BLaER1 treated with 17β-estradiol and CSF1 and Interleukin-3, amounts not matched to agents 10 nM and 100 nM (cell line): ENCODE results near the gene HCRT.
"Not testable (repeated sequence)": the region's sequence is repeated elsewhere in the genome, so short reads cannot be mapped to it uniquely, and the experiment has no call there.

Source experiments
- H3K27ac ChIP-seq, 11 experiments: shearing (Covaris generic); formaldehyde crosslinking; 2 replicates each; pipeline ENCODE4 v1.8.1; 2022
- H3K27me3 ChIP-seq, 11 experiments: shearing (Covaris generic); formaldehyde crosslinking; 2 replicates each; pipeline ENCODE4 v1.8.1; 2022
- H3K36me3 ChIP-seq, 11 experiments: shearing (Covaris generic); formaldehyde crosslinking; 2 replicates each; pipeline ENCODE4 v1.8.1; 2022
- H3K4me1 ChIP-seq, 10 experiments: shearing (Covaris generic); formaldehyde crosslinking; 2 replicates each; pipeline ENCODE4 v1.8.1; 2022
- H3K4me2 ChIP-seq, 11 experiments: shearing (Covaris generic); formaldehyde crosslinking; 2 replicates each; pipeline ENCODE4 v1.8.1; 2022
- H3K4me3 ChIP-seq, 10 experiments: shearing (Covaris generic); formaldehyde crosslinking; 2 replicates each; pipeline ENCODE4 v1.8.1; 2022
- H3K9ac ChIP-seq, 11 experiments: shearing (Covaris generic); formaldehyde crosslinking; 2 replicates each; pipeline ENCODE4 v1.8.1; 2022
- H3K9me3 ChIP-seq, 11 experiments: shearing (Covaris generic); formaldehyde crosslinking; replicated peaks in 1 of 11; 2 replicates each; pipeline ENCODE4 v1.8.1; 2022
- H4K20me1 ChIP-seq, 11 experiments: shearing (Covaris generic); formaldehyde crosslinking; 2 replicates each; pipeline ENCODE4 v1.8.1; 2022
- Cebpa-rat ChIP-seq, 11 experiments: shearing (Covaris generic); IDR thresholded peaks; 2 replicates each; pipeline ENCODE4 v1.8.1; 2022

HCRT gene

DNA sequence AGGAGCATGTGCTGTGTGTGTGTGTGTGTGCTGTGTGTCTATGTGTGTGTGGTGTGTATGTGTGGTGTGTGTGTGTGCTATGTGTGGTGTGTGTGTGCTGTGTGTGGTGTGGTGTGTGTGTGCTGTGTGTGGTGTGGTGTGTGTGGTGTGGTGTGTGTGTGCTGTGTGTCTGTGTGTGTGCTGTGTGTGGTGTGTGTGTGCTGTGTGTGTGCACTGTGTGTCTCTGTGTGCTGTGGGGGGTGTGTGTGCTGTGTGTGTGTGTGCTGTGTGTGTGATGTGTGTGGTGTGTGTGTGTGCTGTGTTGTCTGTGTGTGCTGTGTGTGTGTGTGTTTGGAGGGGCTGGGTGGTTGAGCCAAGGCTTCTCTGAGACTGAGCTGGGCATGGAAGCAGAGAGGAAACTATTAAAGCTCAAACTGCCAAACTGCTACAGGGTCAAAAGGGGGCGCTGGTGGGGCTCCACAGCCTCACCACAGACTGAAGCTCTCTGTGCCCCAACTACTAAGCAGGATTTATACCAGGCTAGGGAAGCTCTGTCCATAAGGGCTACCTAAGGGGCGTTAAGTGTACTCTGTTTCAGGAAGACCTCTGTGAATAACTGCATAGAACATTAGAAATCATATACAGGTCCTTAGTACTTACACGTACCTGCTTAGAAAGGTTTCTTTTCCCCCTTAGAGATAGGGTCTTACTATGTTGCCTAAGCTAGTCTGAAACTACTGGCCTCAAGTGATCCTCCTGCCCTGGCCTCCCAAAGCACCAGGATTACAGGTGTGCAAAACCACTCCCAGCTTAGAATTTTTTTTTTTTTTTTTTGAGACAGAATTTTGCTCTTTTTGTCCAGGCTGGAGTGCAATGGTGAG lies 36.9 kb upstream of the HCRT start:
- no peak overlapping the region for H3K4me2 ChIP-seq
- H3K4me3 ChIP-seq = no peak overlapping the region
- no peak overlapping the region for H3K27ac ChIP-seq
- H3K9ac ChIP-seq = no peak overlapping the region
- peaks cover 0 to 6% (median 0%) of the 10 kb centered on the region in 11 experiments; a peak in 2 of 22 replicates for H4K20me1 ChIP-seq
- H3K27me3 ChIP-seq = no peaks in the 10 kb centered on the region
- TF ChIP-seq Cebpa-rat (IDR thresholded peaks at IDR 0.05) = no peak
- H3K36me3 ChIP-seq = peaks cover 47 to 85% (median 71%) of the 10 kb centered on the region in 11 experiments
- peaks cover 0 to 12% (median 0%) of the 10 kb centered on the region in 10 experiments; a peak in 5 of 20 replicates for H3K4me1 ChIP-seq
- no peaks in the 10 kb centered on the region for H3K9me3 ChIP-seq

DNA sequence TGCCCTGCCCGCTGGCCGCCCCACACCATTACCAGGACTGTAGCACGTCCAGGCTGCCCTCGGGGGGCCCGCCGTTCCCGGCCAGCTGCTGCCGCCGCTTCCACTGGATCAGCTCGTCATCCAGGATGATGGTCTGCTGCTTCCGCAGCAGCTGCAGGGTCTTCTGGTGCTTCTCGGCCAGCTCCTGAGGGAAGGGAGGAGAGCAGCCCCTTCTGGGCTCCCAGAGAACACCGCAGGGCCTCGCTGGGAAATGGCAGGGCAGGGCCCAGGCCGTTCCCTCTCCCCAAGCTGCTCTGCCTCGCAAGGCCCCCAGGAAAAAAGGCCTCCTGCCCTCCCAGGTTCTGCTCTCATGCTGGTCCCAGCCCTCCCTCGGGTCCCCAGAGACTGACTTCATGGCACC lies 34.0 kb upstream of the HCRT start:
- H3K9me3 ChIP-seq, H3K4me1 ChIP-seq, H4K20me1 ChIP-seq, H3K27me3 ChIP-seq, H3K9ac ChIP-seq, H3K4me2 ChIP-seq, H3K4me3 ChIP-seq, H3K27ac ChIP-seq: not testable (repeated sequence)
- peaks cover 69 to 87% (median 82%) of the 10 kb centered on the region in 11 experiments for H3K36me3 ChIP-seq

DNA sequence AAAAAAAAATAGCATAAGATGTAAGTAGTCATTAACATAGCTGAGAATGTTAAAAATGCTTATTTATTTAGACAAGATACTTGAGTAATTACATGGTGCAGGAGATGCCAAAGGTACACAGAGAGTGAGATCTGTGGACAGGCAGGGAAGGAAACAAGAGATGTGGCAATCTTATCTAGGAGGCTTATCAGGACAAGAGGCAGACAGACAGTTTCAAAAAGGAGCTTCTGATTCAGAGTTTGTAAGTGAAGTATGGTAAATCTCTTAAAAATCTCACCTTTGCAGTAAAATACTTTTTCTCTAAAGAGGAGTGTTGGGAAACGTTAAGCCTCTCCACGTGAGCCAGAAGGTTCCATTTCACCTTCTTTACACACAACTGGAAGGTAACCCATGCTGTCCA lies 28.9 kb upstream of the HCRT start:
- peaks cover 91 to 96% (median 94%) of the 10 kb centered on the region in 11 experiments for H3K36me3 ChIP-seq
- H3K9ac ChIP-seq = no peak overlapping the region
- no peaks in the 10 kb centered on the region for H3K9me3 ChIP-seq
- no peak overlapping the region for H3K27ac ChIP-seq
- H3K27me3 ChIP-seq = no peaks in the 10 kb centered on the region
- no peak overlapping the region for H3K4me3 ChIP-seq
- H4K20me1 ChIP-seq = no peaks in the 10 kb centered on the region
- H3K4me2 ChIP-seq = no peak overlapping the region
- no peak for TF ChIP-seq Cebpa-rat (IDR thresholded peaks at IDR 0.05)
- H3K4me1 ChIP-seq = no peaks in the 10 kb centered on the region

DNA sequence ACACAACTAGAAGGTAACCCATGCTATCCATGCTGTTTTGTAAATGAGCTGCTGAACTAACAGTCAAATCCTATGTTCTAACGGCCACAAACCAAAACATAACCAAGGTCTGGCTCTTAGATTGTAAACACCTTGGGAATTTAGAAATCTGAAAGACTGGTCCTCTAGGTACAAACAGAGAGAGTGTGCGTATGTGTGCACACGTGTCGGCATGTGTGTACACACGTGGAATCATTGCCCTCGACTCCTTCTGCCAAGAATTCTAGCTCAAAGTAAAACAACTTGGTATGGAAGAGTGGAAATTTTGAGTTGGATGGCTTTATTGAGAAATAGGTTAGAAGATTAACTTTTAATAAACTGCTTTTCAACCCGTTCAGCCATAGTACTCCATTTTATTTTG lies 27.1 kb upstream of the HCRT start:
- Histone ChIP-seq H3K27ac (no peak overlapping the region), H3K4me1 (peaks cover 0 to under 1% (median 0%) of the 10 kb centered on the region in 10 experiments; a peak in 2 of 20 replicates), H3K4me2 (no peak overlapping the region), H3K4me3 (no peak overlapping the region), H3K36me3 (peaks cover 95 to 100% (median 99%) of the 10 kb centered on the region in 11 experiments), H3K27me3 (no peaks in the 10 kb centered on the region), H3K9me3 (no peaks in the 10 kb centered on the region), H4K20me1 (no peaks in the 10 kb centered on the region), H3K9ac (no peak overlapping the region)
- no peak for TF ChIP-seq Cebpa-rat (IDR thresholded peaks at IDR 0.05)

DNA sequence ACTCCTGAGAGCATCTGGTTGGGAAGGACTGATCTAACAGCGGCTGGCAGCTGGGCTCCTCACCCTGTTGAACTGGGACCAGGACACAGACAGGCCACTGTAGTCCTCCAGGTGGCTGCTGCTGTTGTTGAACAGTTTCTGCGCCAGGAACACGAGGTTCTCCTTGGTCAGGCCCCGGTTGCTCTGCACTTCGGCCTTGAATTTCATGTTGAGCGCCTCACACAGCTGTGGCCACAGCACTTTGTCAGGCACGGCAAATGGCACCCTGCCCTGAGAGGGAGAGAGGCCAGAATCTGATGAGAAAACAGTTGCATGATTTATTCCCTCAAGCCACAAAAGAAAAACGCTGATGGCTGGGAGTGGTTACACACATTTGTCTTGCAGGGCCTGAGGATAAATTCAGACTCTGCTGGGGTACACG lies 26.7 kb upstream of the HCRT start:
- peaks cover 95 to 100% (median 99%) of the 10 kb centered on the region in 11 experiments for H3K36me3 ChIP-seq

DNA sequence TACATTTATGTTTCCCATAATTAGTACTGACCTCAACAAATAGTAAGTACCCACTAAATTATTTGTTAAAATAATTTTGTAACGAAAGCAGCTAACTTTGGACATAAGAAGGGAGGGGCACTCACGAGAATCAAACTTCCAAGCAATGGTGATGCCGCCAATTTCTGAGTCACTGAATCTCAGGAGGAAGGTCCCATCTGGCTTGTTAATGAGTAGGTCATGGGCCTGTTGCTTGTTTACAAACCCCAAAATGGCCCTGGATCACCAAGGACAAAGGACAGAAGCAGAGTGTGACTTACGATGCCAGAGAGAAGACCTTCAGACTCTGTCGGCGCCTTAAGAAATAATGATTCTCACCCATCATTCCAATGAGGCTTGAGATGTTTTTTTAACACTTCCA lies 24.8 kb upstream of the HCRT start:
- H3K36me3 ChIP-seq = peaks cover 95 to 100% (median 99%) of the 10 kb centered on the region in 11 experiments
- no peak for TF ChIP-seq Cebpa-rat (IDR thresholded peaks at IDR 0.05)

More for the DNA sequence above, 26.7 kb upstream of the HCRT start:
- H3K9ac ChIP-seq, H3K27ac ChIP-seq, H3K27me3 ChIP-seq, H4K20me1 ChIP-seq, H3K4me2 ChIP-seq, H3K9me3 ChIP-seq, H3K4me1 ChIP-seq, H3K4me3 ChIP-seq: not testable (repeated sequence)

DNA sequence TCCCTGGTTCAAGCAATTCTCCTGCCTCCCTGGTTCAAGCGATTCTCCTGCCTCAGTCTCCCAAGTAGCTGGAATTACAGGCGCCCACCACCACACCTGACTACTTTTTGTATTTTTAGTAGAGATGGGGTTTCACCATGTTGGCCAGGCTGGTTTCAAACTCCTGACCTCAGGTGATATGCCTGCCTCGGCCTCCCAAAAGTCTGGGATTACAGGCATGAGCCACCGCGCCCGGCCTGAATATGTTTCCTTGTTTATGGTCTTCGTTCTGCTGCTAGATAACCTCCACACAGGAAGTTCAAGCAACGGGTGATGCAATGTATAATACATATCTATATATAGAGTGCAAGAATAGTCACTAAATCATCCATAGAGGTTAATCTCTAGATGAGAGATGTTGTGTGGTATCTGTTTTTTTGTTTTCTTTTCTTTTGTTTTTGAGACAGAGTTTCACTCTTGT lies 20.9 kb upstream of the HCRT start:
- peaks cover 96 to 100% (median 100%) of the 10 kb centered on the region in 11 experiments for H3K36me3 ChIP-seq
- peak overlapping the region in 4 of 11 experiments; percentile 40 to 59 (median 56); a peak in 7 of 22 replicates for H3K27ac ChIP-seq
- peak overlapping the region in 6 of 11 experiments; percentile 20 to 63 (median 44); a peak in 9 of 22 replicates for H3K4me2 ChIP-seq

More for the DNA sequence above, 24.8 kb upstream of the HCRT start:
- Histone ChIP-seq H3K27me3 (no peaks in the 10 kb centered on the region), H3K4me1 (peaks cover 0 to 21% (median 8%) of the 10 kb centered on the region in 10 experiments; a peak in 10 of 20 replicates), H3K9ac (no peak overlapping the region), H3K27ac (no peak overlapping the region), H3K4me2 (no peak overlapping the region), H3K4me3 (no peak overlapping the region), H3K9me3 (no peaks in the 10 kb centered on the region), H4K20me1 (no peaks in the 10 kb centered on the region)

DNA sequence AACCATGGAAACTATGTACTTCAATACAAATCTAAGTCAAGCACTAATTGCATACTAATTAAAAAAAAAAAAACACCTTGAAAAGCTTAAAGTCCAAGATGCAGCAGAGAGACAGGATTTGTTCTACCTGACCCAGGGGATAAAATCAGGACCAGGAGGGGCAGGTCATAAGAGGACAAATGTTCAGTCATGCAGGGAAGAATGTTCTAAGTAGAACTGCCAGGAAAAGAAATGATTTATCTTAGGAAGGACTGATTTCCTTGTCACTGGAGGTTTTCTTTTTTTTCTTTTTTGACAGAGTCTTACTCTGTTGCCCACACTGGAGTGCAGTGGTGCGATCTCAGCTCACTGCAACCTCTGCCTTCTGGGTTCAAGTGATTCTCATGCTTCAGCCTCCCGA lies 18.1 kb upstream of the HCRT start:
- H3K9ac ChIP-seq = no peak overlapping the region
- no peaks in the 10 kb centered on the region; a peak in 1 of 22 replicates for H4K20me1 ChIP-seq
- peaks cover 13 to 36% (median 22%) of the 10 kb centered on the region in 10 experiments; a peak in 18 of 20 replicates for H3K4me1 ChIP-seq
- H3K27ac ChIP-seq = no peak overlapping the region
- no peak overlapping the region for H3K4me3 ChIP-seq
- H3K27me3 ChIP-seq = no peaks in the 10 kb centered on the region
- no peak for TF ChIP-seq Cebpa-rat (IDR thresholded peaks at IDR 0.05)
- no peaks in the 10 kb centered on the region for H3K9me3 ChIP-seq
- no peak overlapping the region for H3K4me2 ChIP-seq
- H3K36me3 ChIP-seq = peaks cover 73 to 90% (median 86%) of the 10 kb centered on the region in 11 experiments

More for the DNA sequence above, 20.9 kb upstream of the HCRT start:
- H3K27me3 ChIP-seq, H3K4me3 ChIP-seq, H3K9me3 ChIP-seq, H4K20me1 ChIP-seq: not testable (repeated sequence)
- TF ChIP-seq Cebpa-rat (IDR thresholded peaks at IDR 0.05) = peak in 2 of 11 experiments; percentile 13 to 44; a peak in 1 of 22 replicates
- Histone ChIP-seq H3K4me1 (peaks cover 0 to 21% (median 8%) of the 10 kb centered on the region in 10 experiments; a peak in 10 of 20 replicates), H3K9ac (peak overlapping the region in 2 of 11 experiments; percentile 10 to 25; a peak in 2 of 22 replicates)

DNA sequence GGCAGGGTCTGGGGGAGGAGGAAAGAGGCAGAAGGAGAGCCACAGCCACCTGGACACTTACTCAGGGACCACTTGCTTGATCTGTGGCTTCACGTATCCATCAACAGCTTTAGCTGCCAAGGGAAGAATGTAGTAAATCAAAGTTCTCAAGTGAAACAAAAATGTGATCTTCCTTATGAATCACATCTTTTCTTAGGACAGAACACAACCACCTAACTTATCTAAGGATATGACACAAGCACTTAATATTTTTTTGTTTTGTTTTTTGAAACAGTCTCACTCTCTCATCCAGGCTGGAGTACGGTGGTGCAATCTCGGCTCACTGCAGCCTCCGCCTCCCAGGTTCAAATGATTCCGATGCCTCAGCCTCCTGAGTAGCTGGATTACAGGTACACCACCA lies 17.4 kb upstream of the HCRT start:
- no peaks in the 10 kb centered on the region for H3K27me3 ChIP-seq
- peaks cover 66 to 83% (median 80%) of the 10 kb centered on the region in 11 experiments for H3K36me3 ChIP-seq
- no peaks in the 10 kb centered on the region for H3K9me3 ChIP-seq
- no peak overlapping the region for H3K27ac ChIP-seq
- no peak overlapping the region for H3K4me3 ChIP-seq
- H3K9ac ChIP-seq = no peak overlapping the region
- no peaks in the 10 kb centered on the region; a peak in 1 of 22 replicates for H4K20me1 ChIP-seq
- peaks cover 13 to 39% (median 22%) of the 10 kb centered on the region in 10 experiments; a peak in 18 of 20 replicates for H3K4me1 ChIP-seq
- no peak for TF ChIP-seq Cebpa-rat (IDR thresholded peaks at IDR 0.05)
- no peak overlapping the region for H3K4me2 ChIP-seq
